ENCODE results near the gene ST8SIA5. TPM values are rescaled to one million over a fixed set of nuclear protein-coding genes. Genes with fewer than 3 reads are reported as not detected.

ST8SIA5 gene
- total RNA-seq, 1 donor, result under 0.01 TPM

DNA sequence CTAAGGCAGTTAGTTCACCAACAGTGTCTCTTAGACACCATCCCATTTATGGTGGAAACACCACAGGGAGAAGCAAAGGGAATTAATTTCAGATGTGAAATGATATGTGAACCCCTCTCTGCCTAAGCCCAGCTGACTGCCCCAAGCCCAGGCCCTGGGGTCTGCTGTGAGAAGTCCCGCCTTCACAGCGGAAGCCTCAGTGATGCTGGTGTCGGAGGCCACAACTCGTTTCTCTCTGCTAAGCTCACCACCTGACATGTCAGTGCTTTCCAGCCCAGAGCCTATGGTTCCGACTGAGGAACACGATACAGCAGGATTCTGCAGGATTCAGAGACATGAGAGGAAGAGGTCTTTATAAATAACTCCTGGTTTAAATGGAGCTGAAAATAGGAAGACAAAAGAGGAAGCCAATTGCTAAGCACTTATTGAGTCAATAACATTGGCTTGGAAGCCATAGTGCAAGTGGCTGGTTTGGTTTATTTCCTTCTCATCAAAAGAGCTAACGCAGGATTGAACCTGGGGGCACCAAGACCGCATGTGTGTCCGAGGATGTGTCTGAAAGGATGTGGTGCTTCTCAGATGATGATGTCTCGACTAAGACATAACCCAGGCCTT lies 78.0 kb downstream of the ST8SIA5 start:
- H3K36me3 ChIP-seq (ENCODE audit: insufficient read depth, low read length), result no peaks in the 10 kb centered on the region
- no peak overlapping the region for H2AFZ ChIP-seq (ENCODE audit: low read length)
- H3K9me3 ChIP-seq (ENCODE audit: low read depth, low read length), result no peaks in the 10 kb centered on the region
- no peaks in the 10 kb centered on the region for H4K20me1 ChIP-seq (ENCODE audit: insufficient read depth, low read length)
- H3K27ac ChIP-seq (ENCODE audit: low read depth, low read length), result no peak overlapping the region
- TF ChIP-seq, protein P1, sequence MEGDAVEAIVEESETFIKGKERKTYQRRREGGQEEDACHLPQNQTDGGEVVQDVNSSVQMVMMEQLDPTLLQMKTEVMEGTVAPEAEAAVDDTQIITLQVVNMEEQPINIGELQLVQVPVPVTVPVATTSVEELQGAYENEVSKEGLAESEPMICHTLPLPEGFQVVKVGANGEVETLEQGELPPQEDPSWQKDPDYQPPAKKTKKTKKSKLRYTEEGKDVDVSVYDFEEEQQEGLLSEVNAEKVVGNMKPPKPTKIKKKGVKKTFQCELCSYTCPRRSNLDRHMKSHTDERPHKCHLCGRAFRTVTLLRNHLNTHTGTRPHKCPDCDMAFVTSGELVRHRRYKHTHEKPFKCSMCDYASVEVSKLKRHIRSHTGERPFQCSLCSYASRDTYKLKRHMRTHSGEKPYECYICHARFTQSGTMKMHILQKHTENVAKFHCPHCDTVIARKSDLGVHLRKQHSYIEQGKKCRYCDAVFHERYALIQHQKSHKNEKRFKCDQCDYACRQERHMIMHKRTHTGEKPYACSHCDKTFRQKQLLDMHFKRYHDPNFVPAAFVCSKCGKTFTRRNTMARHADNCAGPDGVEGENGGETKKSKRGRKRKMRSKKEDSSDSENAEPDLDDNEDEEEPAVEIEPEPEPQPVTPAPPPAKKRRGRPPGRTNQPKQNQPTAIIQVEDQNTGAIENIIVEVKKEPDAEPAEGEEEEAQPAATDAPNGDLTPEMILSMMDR (IDR thresholded peaks at IDR 0.05; ENCODE audit: extremely low read depth, low read depth, low read length), result no peak
- peaks cover 9% of the 10 kb centered on the region for H3K27me3 ChIP-seq (ENCODE audit: insufficient read depth, low read length)
- no peak overlapping the region for H3K4me3 ChIP-seq (ENCODE audit: insufficient read depth, low read length)
- H3K4me1 ChIP-seq (ENCODE audit: insufficient read depth, low read length), result peaks cover 6% of the 10 kb centered on the region
- no peaks in the 10 kb centered on the region for H3K79me2 ChIP-seq (ENCODE audit: insufficient read depth, low read length)
- no peak for DNase-seq (ENCODE audit: insufficient read length, low spot score, missing footprints)
- no peak overlapping the region for H3K4me2 ChIP-seq (ENCODE audit: insufficient read depth, low read length)

DNA sequence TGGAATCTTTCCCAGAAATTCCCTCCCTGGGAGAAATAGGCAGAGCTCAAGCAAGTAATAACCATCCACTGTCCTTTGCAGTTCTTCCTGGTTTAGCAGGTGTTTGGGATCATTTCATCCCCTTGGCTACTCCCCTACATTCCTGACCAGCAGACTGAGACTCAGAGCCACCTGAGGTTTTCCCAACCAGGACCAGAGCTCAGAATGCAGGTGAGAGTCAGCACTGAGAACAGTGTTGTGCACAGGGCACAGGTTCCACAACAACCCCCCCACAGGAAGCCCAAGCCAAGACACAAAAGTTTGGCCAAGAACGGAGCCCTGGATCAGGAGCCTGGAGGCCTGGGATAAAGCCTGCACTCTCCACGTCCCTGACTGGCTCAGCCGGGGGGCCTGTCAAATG lies 78.8 kb downstream of the ST8SIA5 start:
- no peaks in the 10 kb centered on the region for H4K20me1 ChIP-seq (ENCODE audit: insufficient read depth, low read length)
- H3K36me3 ChIP-seq (ENCODE audit: insufficient read depth, low read length), result no peaks in the 10 kb centered on the region
- H3K27me3 ChIP-seq (ENCODE audit: insufficient read depth, low read length), result peaks cover 9% of the 10 kb centered on the region
- H3K4me1 ChIP-seq (ENCODE audit: insufficient read depth, low read length), result peaks cover 6% of the 10 kb centered on the region
- H3K9me3 ChIP-seq (ENCODE audit: low read depth, low read length), result no peaks in the 10 kb centered on the region
- DNase-seq (ENCODE audit: insufficient read length, low spot score, missing footprints), result no peak
- no peak overlapping the region for H2AFZ ChIP-seq (ENCODE audit: low read length)
- no peak overlapping the region for H3K27ac ChIP-seq (ENCODE audit: low read depth, low read length)
- no peak overlapping the region for H3K4me3 ChIP-seq (ENCODE audit: insufficient read depth, low read length)
- TF ChIP-seq, protein P1 (IDR thresholded peaks at IDR 0.05; ENCODE audit: extremely low read depth, low read depth, low read length), result no peak
- no peaks in the 10 kb centered on the region for H3K79me2 ChIP-seq (ENCODE audit: insufficient read depth, low read length)
- no peak overlapping the region for H3K4me2 ChIP-seq (ENCODE audit: insufficient read depth, low read length)

GRCh38 chr18:46677611-46678010 lies 79.2 kb downstream of the ST8SIA5 start:
- TF ChIP-seq, protein P1 (IDR thresholded peaks at IDR 0.05; ENCODE audit: extremely low read depth, low read depth, low read length), result peak; percentile 17
- no peak overlapping the region for H3K27ac ChIP-seq (ENCODE audit: low read depth, low read length)
- peaks cover 6% of the 10 kb centered on the region for H3K4me1 ChIP-seq (ENCODE audit: insufficient read depth, low read length)
- H2AFZ ChIP-seq (ENCODE audit: low read length), result no peak overlapping the region
- H3K27me3 ChIP-seq (ENCODE audit: insufficient read depth, low read length), result peaks cover 9% of the 10 kb centered on the region
- no peaks in the 10 kb centered on the region for H3K9me3 ChIP-seq (ENCODE audit: low read depth, low read length)
- H3K79me2 ChIP-seq (ENCODE audit: insufficient read depth, low read length), result no peaks in the 10 kb centered on the region
- no peak for DNase-seq (ENCODE audit: insufficient read length, low spot score, missing footprints)
- H3K36me3 ChIP-seq (ENCODE audit: insufficient read depth, low read length), result no peaks in the 10 kb centered on the region
- no peak overlapping the region for H3K4me3 ChIP-seq (ENCODE audit: insufficient read depth, low read length)
- H3K4me2 ChIP-seq (ENCODE audit: insufficient read depth, low read length), result no peak overlapping the region
- no peaks in the 10 kb centered on the region for H4K20me1 ChIP-seq (ENCODE audit: insufficient read depth, low read length)

DNA sequence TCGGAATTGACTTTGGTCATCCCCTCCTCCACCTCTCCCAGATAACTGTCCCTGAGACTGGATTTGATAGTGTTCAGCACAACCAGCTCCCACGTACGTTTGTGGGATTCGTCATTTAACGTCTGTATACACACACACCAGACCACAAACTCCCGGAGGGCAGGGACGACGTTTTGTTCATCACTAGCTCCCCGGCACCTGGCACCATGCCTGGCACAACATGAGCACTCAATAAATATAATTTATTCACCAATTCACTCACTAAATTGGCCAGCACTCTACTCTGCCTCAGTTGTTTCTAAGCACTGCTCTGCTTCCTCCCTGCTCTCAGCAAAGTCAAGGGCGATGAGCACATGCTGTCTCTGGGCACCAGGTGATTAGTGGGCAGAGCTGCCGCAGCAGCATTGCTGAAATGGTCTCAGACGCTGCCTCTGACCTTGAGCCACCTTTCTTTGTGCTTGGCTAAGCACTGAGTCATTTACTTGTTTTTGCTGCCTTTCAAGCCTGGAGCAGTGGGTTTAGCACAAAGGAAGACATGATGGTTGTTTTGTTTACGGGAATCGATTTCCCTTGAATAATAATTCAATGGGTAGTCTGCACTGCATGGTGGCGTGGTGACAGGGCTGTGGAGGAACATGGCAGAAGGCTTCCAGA lies 80.5 kb downstream of the ST8SIA5 start:
- H3K27ac ChIP-seq (ENCODE audit: low read depth, low read length), result no peak overlapping the region
- no peaks in the 10 kb centered on the region for H3K9me3 ChIP-seq (ENCODE audit: low read depth, low read length)
- no peak for DNase-seq (ENCODE audit: insufficient read length, low spot score, missing footprints)
- H3K4me1 ChIP-seq (ENCODE audit: insufficient read depth, low read length), result peaks cover 6% of the 10 kb centered on the region
- no peaks in the 10 kb centered on the region for H3K79me2 ChIP-seq (ENCODE audit: insufficient read depth, low read length)
- H3K36me3 ChIP-seq (ENCODE audit: insufficient read depth, low read length), result no peaks in the 10 kb centered on the region
- peaks cover 9% of the 10 kb centered on the region for H3K27me3 ChIP-seq (ENCODE audit: insufficient read depth, low read length)
- no peaks in the 10 kb centered on the region for H4K20me1 ChIP-seq (ENCODE audit: insufficient read depth, low read length)
- H2AFZ ChIP-seq (ENCODE audit: low read length), result no peak overlapping the region
- peak overlapping the region; percentile 4 for H3K4me2 ChIP-seq (ENCODE audit: insufficient read depth, low read length)
- TF ChIP-seq, protein P1 (IDR thresholded peaks at IDR 0.05; ENCODE audit: extremely low read depth, low read depth, low read length), result no peak
- no peak overlapping the region for H3K4me3 ChIP-seq (ENCODE audit: insufficient read depth, low read length)
